NCI-H2107 treated with DMSO at 0.1 percent for 48 hours (cell line): Measurements from ENCODE around the gene TRABD2B.
"Not testable (repeated sequence)": the region's sequence is repeated elsewhere in the genome, so short reads cannot be mapped to it uniquely, and the experiment has no call there.

Source experiments
- DNase-seq: peaks from one replicate; lab custom pipeline; 2025; ENCODE audit not compliant: unreplicated experiment; lab: John Stamatoyannopoulos, UW

TRABD2B gene

GRCh38 chr1:47970882-47971281 lies 26.3 kb downstream of the TRABD2B start:
- no peak for DNase-seq

GRCh38 chr1:47969478-47969877 lies 27.7 kb downstream of the TRABD2B start:
- no peak for DNase-seq

DNA sequence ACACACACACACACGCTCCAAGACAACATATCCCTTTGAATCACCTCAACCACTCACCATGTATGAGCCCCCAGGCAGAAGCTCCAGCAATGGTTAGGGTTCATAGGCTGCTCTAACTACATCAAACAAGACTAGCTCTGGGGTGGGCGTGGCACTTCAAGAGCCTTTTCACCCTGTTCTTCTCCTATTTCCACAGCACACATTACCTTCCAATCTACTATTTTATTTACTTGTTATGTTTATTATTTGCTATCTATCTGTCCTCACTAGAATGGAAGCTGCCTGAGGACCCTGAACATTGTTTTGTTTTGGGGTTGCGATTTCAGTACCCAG lies 28.7 kb downstream of the TRABD2B start:
- DNase-seq, result no peak

- DNase-seq, result no peak
Observed at GRCh38 chr1:47967864-47968555, 29.2 kb downstream of the TRABD2B start.

DNA sequence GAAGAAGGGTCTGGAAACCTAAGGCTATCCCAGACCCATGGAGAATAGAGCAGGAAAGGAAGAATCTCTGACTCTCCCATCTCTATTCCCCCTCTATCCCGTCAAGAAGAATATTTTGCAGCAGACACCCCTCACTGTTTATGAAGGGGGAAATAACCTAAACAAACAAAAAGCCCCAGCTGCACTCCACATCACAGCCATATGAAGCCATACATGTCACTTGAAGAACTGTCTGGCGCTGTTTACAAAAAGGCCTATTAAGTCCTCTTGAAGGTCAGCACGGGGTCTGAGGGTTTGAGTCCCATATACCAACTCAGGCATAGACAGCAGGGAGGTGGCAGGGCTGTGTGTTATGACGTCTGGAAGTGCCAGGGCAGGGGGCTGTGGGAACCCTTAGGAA lies 31.4 kb downstream of the TRABD2B start:
- no peak for DNase-seq

DNA sequence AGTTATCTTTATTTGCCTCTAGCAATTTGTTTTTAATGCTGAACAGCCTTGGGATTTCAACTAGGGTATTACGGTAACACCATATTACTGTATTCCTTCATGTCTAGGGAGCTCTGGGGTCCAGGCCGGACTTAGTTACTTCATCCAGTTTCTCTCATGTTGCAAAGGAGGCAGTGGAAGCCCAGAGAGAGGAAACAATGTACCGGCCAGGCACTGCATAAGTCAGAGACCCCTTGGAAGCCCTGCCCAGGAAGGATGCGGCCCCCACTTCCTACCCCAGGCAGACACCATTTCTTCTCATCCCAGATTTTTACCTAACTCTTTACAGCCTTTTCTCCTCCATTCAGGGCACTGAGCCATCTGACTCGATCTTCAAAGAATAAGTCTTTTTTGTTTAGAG lies 32.5 kb downstream of the TRABD2B start:
- DNase-seq, result no peak

GRCh38 chr1:47963568-47964358 lies 33.4 kb downstream of the TRABD2B start:
- no peak for DNase-seq

- no peak for DNase-seq
Observed at GRCh38 chr1:47962750-47963492, 34.3 kb downstream of the TRABD2B start.

DNA sequence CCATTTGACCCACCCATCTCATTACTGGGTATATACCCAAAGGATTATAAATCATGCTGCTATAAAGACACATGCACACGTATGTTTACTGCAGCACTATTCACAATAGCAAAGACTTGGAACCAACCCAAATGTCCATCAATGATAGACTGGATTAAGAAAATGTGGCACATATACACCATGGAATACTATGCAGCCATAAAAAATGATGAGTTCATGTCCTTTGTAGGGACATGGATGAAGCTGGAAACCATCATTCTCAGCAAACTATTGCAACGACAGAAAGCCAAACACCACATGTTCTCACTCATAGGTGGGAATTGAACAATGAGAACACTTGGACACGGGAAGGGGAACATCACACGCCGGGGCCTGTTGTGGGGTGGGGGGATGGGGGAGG lies 35.4 kb downstream of the TRABD2B start:
- DNase-seq, result not testable (repeated sequence)

DNA sequence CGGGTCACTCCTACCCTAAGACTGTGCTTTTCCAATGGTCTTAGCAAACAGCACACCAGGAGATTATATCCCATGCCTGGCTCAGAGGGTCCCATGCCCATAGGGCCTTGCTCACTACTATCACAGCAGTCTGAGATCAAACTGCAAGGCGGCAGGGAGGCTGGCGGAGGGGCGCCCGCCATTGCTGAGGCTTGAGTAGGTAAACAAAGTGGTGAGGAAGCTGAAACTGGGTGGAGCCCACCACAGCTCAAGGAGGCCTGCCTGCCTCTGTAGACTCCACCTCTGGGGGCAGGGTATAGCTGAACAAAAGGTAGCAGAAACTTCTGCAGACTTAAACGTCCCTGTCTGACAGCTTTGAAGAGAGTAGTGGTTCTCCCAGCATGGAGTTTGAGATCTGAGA lies 40.7 kb downstream of the TRABD2B start:
- not testable (repeated sequence) for DNase-seq

DNA sequence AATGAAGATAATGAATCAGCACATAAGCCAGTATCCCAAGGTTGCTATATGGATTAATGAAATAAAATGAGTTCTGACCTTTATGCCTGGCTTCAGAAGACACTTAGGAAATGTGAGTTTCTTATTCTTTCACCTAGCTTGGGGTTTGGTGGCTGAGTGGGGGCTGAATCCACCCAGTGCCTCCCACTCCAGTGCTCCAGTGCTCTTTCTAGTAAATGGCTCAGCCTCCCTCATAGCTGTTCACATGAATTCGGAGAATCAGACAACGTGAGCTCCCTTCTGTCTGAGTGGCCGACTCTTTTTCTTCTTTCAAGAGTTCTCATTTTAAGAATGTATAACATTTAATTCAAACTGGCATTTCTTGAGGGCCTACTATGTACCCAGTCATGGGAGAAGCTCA lies 43.5 kb downstream of the TRABD2B start:
- DNase-seq, result no peak

DNA sequence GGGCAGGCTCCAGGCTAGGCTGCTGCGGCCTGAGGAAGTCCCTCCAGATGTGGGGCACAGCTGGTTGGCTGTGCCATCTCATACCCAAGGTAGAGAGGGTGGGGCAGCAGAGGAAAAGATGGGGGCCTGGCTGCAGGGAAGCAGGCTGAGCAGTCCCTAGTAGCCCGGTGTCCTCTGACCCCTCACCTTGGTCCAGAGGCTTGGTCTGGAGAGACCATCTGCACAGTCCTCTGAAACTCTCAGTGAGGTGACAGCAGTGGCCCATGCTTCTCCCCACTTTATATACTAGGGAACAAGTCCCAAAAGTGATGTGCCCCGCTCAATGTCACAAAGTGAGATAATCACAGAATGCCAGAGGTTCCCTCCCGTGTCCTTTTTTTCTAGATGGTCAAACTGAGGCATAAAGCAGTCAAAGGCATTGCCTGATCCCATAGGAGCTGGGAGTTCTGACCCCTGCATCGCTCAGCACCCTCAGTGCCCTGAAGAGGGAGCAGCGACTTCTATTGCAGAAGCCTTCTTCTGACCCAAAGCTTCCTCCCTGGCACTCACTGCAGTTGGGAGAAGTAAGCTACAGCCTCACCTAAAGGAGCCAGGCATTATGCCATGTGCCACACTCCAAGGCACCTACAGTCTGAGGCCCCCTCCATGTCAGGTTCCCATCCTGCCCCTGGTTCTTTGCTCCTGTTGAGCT lies 45.5 kb downstream of the TRABD2B start:
- no peak for DNase-seq

DNA sequence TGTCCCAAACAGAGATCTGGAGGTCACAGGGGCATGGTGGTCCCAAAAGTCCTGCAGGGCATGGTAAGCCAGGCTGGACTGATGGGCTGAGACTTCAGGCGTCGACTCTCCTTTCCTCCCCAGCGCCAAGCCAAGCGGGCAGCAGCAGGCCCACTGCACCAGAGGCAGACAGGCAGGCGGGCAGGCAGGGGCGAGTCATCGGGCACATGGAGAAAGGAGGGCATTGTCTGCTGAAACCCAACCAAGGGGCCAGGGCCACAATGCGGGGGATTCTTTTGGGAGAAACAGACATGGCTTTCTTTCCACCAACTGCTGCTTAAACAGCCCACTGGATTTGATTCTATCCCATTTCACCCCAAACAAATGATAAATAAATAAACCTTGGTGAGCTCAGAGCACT lies 46.2 kb downstream of the TRABD2B start:
- no peak for DNase-seq

- no peak for DNase-seq
Observed at GRCh38 chr1:47950471-47950870, 46.7 kb downstream of the TRABD2B start.

DNA sequence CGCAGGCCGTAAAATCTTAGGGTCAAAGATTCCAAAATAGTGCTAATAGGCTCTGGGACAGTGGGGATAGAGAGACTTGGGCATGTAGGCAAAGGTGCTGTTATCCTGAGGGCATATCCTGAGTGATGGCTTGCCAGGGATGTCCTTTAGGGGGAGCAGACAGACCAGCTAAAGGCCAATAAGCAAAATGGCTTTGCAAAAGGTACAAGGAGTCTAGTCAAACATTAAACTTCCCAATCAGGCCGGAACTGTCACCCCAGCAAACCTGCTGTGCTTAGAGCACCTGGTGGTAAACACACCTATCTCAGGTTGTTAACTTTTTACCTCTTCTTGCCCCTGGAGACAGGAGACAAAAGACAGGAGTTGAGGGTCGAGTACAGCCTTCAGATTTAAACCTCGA lies 49.1 kb downstream of the TRABD2B start:
- DNase-seq, result no peak

DNA sequence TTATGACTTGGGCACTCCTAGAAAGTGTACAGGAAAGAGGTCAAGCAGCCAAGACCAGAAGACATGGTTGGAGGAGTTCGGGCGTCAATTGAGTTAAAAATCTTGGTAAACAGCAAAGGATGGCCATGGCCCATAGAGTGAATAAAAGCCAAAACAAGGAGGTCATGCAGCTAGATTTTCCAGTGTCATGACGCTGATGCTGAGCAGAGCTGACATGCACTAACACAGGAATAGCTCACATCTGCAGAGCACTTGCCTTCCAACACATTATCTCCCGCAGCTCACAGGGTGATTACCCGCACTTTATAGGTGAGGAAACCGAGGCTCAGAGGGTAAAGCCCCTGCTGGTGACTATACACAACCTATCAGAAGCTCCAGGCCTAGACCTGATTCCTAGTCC lies 49.7 kb downstream of the TRABD2B start:
- no peak for DNase-seq

- no peak for DNase-seq
Observed at GRCh38 chr1:47944561-47944960, 52.6 kb downstream of the TRABD2B start.

- DNase-seq, result no peak
Observed at GRCh38 chr1:47942240-47942629, 55.0 kb downstream of the TRABD2B start.

DNA sequence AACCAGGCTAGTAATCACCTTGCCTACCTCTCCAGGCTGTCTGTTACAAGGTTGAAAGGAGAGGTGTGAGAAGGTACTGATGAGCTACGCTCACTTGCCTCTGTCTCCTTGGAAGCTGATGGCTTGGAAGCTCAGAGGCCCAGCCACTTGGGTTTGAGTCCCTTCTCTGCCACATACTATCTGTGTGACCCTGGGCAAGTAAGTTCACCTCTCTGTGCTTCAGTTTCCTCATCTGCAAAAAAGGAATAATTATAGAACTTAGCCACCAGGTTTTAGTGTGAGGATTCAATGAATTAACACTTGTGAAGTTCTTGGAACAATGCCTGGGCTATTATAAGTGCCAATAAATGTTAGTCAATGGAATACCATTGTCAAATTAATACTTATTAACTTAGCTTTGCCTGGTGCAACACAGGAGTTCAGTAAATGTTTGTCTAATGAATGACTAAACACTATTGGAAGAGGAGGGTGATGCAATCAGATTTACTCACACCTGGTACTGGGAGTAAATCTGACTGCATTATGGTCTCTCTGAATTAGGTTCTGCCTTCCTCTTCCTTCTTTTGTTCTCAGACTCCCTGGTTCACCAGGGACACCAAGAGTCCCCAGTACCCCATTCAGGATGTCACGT lies 55.5 kb downstream of the TRABD2B start:
- DNase-seq, result peak; percentile 31

DNA sequence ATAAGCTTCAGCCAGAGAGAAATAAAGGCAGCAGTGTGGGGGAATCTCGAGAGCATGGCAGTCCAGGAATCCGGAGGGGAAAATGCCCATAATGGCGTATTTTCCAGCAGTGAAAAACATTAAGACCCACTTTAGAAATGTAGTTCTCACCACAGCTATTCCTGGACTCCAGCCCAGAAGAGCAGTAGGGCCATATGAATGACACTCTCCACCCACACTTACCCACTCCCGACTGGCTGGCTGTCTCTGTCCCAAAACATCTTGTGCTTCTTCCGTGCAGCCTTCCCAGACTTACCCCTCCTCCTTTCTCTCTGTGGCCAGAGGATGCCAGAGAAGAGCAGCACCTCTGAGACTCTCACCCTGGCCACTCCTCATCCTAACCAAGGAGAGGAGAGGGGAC lies 56.4 kb downstream of the TRABD2B start:
- no peak for DNase-seq

GRCh38 chr1:47940326-47940725 lies 56.9 kb downstream of the TRABD2B start:
- DNase-seq, result no peak
